Stimulated activated CD4-positive, alpha-beta T cell treated with anti-CD3 and anti-CD28 coated beads, TNF-alpha, amount 100 ng/mL, for 1 hour (primary cell): ENCODE data around the gene CXCL16.

Experiments
- DNase-seq, 3 donors: peaks; one replicate each; pipeline ENCODE4 v3.0.0-alpha.2; 2020; ENCODE audit warnings: low read depth in 3 of 3, low spot score in 1 of 3

CXCL16 gene

GRCh38 chr17:4739122-4740024 is at the start of gene CXCL16, which contains the start of gene ZMYND15:
Gene CXCL16 (minus strand): TSS chr17:4739928. CDS start chr17:4739339, 589 bp downstream.
Gene ZMYND15 (plus strand): TSS chr17:4739833. CDS start chr17:4740549, 716 bp downstream.
- DNase-seq, result no peak

GRCh38 chr17:4788807-4789700 is 49.3 kb upstream of the CXCL16 start, which contains the start of gene GLTPD2:
Gene GLTPD2 (plus strand): TSS chr17:4788964. CDS start chr17:4789012, 48 bp downstream.
- no peak for DNase-seq

GRCh38 chr17:4788159-4788806 is 48.6 kb upstream of the CXCL16 start:
- no peak for DNase-seq

- DNase-seq, result no peak
Measured at GRCh38 chr17:4786516-4786915, 46.8 kb upstream of the CXCL16 start.

- DNase-seq, result no peak
Measured at GRCh38 chr17:4786106-4786511, 46.4 kb upstream of the CXCL16 start, which contains the start of gene VMO1. Gene VMO1 (minus strand): TSS chr17:4786364. CDS start chr17:4786352, 12 bp downstream.

- DNase-seq, result no peak
Measured at GRCh38 chr17:4785311-4786105, 45.8 kb upstream of the CXCL16 start.

GRCh38 chr17:4782652-4783051 is 42.9 kb upstream of the CXCL16 start:
- DNase-seq, result no peak

GRCh38 chr17:4780325-4780955 is 40.7 kb upstream of the CXCL16 start:
- no peak for DNase-seq

GRCh38 chr17:4777969-4778760 is 38.4 kb upstream of the CXCL16 start:
- DNase-seq, result no peak

- no peak for DNase-seq
Measured at GRCh38 chr17:4772235-4772613, 32.5 kb upstream of the CXCL16 start.

GRCh38 chr17:4771519-4772234 is 31.9 kb upstream of the CXCL16 start, which contains the start of gene TM4SF5:
Gene TM4SF5 (plus strand): TSS chr17:4771886. CDS start chr17:4771923, 37 bp downstream.
- DNase-seq, result no peak

GRCh38 chr17:4769628-4770027 is 29.9 kb upstream of the CXCL16 start:
- DNase-seq, result no peak

- DNase-seq, result no peak
Measured at GRCh38 chr17:4768298-4768697, 28.6 kb upstream of the CXCL16 start.

- no peak for DNase-seq
Measured at GRCh38 chr17:4766723-4767122, 27.0 kb upstream of the CXCL16 start.

GRCh38 chr17:4766201-4766600 is 26.5 kb upstream of the CXCL16 start:
- DNase-seq, result no peak

- no peak for DNase-seq
Measured at GRCh38 chr17:4764595-4764994, 24.9 kb upstream of the CXCL16 start.

GRCh38 chr17:4759776-4760236 is 20.1 kb upstream of the CXCL16 start:
- no peak for DNase-seq

- no peak for DNase-seq
Measured at GRCh38 chr17:4753392-4753791, 13.7 kb upstream of the CXCL16 start.
